ENCODE results near the gene ACSF3. TPM values are rescaled to one million over a fixed set of nuclear protein-coding genes. Genes with fewer than 3 reads are reported as not detected.

The ACSF3 gene
- polyA plus RNA-seq, 1 donor from 2014 or later: 20.8 TPM

GRCh38 chr16:89135166-89135565 lies 41.5 kb downstream of the ACSF3 start:
- Histone ChIP-seq H3K9me2 (ENCODE audit: insufficient read depth, low read length) (no peaks in the 10 kb centered on the region), H3K9ac (ENCODE audit: low read length) (peak overlapping the region; percentile 59), H3K79me2 (replicated peaks; ENCODE audit: insufficient read depth, low read length) (no peaks in the 10 kb centered on the region), H4K20me1 (ENCODE audit: insufficient read depth) (no peaks in the 10 kb centered on the region), H2AFZ (ENCODE audit: low read depth, low read length) (no peak overlapping the region), H3K27ac (ENCODE audit: low read length) (peak overlapping the region; percentile 82), H3K27me3 (ENCODE audit: insufficient read depth, low read depth, low read length) (no peaks in the 10 kb centered on the region), H3K9me3 (ENCODE audit: low read length) (no peaks in the 10 kb centered on the region), H3K4me3 (ENCODE audit: low read length) (no peak overlapping the region), H3K4me2 (ENCODE audit: low read length) (no peak overlapping the region), H3K36me3 (ENCODE audit: insufficient read depth, low read length) (no peaks in the 10 kb centered on the region), H3F3A (ENCODE audit: insufficient read depth, low read length, poor library complexity, severe bottlenecking) (no peaks in the 10 kb centered on the region)
- no peak for TF ChIP-seq SMC3 (conservative IDR thresholded peaks at IDR 0.05; ENCODE audit: poor library complexity)
- TF ChIP-seq POLR2AphosphoS5 (IDR thresholded peaks at IDR 0.05): no peak

DNA sequence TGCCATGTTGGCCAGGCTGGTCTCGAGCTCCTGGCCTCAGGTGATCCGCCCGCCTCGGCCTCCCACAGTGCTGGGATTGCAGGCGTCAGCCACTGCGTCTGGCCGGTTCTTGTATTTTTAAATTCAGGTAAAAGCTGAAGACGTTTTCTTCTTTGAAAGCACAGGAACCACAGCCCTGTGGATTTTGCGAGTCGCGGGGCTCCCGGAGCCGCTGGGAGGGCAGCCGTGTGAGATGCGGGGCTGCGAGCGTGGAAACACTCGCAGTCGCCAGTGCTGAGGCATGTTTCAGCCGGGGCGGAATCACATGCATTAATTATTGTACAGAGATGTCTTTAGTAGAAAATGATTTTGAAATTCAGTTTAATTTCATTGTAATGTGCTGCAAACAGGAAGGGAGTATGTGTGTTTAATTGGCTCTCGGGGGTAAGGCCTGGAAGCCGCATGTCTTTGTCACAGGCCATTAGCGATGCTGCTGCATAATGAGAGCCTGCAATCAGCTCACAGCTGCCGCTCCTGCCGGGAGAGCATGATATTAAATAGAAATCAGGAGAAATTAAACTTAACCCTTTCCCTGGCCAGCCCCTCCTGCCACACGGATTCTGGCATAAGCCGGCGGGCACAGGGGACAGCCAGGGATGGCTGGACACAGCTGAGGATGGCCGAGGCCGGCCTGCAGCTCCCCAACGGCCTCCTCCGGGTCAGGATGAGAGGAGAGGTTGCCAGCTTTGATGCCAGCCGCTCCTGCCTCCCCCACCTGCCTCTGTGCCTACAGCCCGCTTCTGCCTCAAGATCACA lies 42.5 kb downstream of the ACSF3 start:
- Histone ChIP-seq H3K4me3 (ENCODE audit: low read length) (peak overlapping the region; percentile 45), H3F3A (ENCODE audit: insufficient read depth, low read length, poor library complexity, severe bottlenecking) (no peaks in the 10 kb centered on the region), H3K79me2 (replicated peaks; ENCODE audit: insufficient read depth, low read length) (no peaks in the 10 kb centered on the region), H3K27ac (ENCODE audit: low read length) (peak overlapping the region; percentile 82), H2AFZ (ENCODE audit: low read depth, low read length) (no peak overlapping the region), H3K9ac (ENCODE audit: low read length) (peak overlapping the region; percentile 59), H3K9me2 (ENCODE audit: insufficient read depth, low read length) (no peaks in the 10 kb centered on the region), H3K9me3 (ENCODE audit: low read length) (no peaks in the 10 kb centered on the region), H3K27me3 (ENCODE audit: insufficient read depth, low read depth, low read length) (no peaks in the 10 kb centered on the region), H4K20me1 (ENCODE audit: insufficient read depth) (no peaks in the 10 kb centered on the region), H3K36me3 (ENCODE audit: insufficient read depth, low read length) (no peaks in the 10 kb centered on the region), H3K4me2 (ENCODE audit: low read length) (peak overlapping the region; percentile 25)
- peak; percentile 52 for TF ChIP-seq MXI1 (conservative IDR thresholded peaks at IDR 0.05; ENCODE audit: poor library complexity, severe bottlenecking)
- TF ChIP-seq SMC3 (conservative IDR thresholded peaks at IDR 0.05; ENCODE audit: poor library complexity): no peak
- peak; percentile 14 for TF ChIP-seq CTCF (IDR thresholded peaks at IDR 0.05; ENCODE audit: poor library complexity, severe bottlenecking)
- no peak for TF ChIP-seq REST (IDR thresholded peaks at IDR 0.05; ENCODE audit: borderline replicate concordance)
- TF ChIP-seq EZH2 (IDR thresholded peaks at IDR 0.05; ENCODE audit: borderline replicate concordance, insufficient read depth, low read length, poor library complexity, severe bottlenecking): no peak
- no peak for TF ChIP-seq TAF1 (IDR thresholded peaks at IDR 0.05; ENCODE audit: low read depth)
- TF ChIP-seq POLR2AphosphoS5 (IDR thresholded peaks at IDR 0.05): no peak
- TF ChIP-seq RAD21 (conservative IDR thresholded peaks at IDR 0.05): no peak
- TF ChIP-seq EP300 (conservative IDR thresholded peaks at IDR 0.05; ENCODE audit: poor library complexity, severe bottlenecking): peak; percentile 26

Data from neural cell (in vitro differentiated cells).